ENCODE data around the gene ADAMTS19.
"Not testable (repeated sequence)": the region's sequence is repeated elsewhere in the genome, so short reads cannot be mapped to it uniquely, and the experiment has no call there.

The ADAMTS19 gene

DNA sequence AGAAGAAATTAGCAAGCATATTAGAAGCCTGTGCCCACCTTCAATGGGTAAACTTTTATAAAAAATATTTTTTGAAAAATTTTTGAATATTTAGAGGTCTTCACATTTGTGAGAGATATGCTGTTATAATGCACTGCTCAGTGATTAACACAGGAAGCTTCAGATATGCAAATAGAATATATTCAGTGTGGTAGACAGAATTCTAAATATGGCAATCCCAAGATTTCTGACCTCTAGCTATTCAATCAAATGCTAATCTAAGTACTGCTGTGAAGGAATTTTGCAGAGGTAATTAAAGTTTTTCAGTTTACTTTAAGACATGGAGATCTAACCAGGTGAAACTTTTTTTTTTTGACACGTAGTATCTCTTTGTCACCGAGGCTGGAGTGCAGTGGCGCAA, 103.5 kb downstream of the ADAMTS19 start:
- ATAC-seq (ENCODE audit: low read depth) (no peak), DNase-seq (ENCODE audit: low spot score) (no peak)
- TF ChIP-seq, protein P1, sequence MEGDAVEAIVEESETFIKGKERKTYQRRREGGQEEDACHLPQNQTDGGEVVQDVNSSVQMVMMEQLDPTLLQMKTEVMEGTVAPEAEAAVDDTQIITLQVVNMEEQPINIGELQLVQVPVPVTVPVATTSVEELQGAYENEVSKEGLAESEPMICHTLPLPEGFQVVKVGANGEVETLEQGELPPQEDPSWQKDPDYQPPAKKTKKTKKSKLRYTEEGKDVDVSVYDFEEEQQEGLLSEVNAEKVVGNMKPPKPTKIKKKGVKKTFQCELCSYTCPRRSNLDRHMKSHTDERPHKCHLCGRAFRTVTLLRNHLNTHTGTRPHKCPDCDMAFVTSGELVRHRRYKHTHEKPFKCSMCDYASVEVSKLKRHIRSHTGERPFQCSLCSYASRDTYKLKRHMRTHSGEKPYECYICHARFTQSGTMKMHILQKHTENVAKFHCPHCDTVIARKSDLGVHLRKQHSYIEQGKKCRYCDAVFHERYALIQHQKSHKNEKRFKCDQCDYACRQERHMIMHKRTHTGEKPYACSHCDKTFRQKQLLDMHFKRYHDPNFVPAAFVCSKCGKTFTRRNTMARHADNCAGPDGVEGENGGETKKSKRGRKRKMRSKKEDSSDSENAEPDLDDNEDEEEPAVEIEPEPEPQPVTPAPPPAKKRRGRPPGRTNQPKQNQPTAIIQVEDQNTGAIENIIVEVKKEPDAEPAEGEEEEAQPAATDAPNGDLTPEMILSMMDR (IDR thresholded peaks at IDR 0.05; ENCODE audit: poor library complexity, severe bottlenecking): no peak
- no peaks in the 10 kb centered on the region for H3K36me3 ChIP-seq (ENCODE audit: low read depth)
- no peak overlapping the region for H3K4me3 ChIP-seq (ENCODE audit: severe bottlenecking)
- H3K27me3 ChIP-seq (ENCODE audit: insufficient read depth, poor library complexity, severe bottlenecking): no peaks in the 10 kb centered on the region
- no peaks in the 10 kb centered on the region for H3K9me3 ChIP-seq (ENCODE audit: severe bottlenecking)
- H3K27ac ChIP-seq (ENCODE audit: poor library complexity, severe bottlenecking): no peak overlapping the region
- H3K4me1 ChIP-seq (ENCODE audit: insufficient read depth, poor library complexity, severe bottlenecking): no peaks in the 10 kb centered on the region

DNA sequence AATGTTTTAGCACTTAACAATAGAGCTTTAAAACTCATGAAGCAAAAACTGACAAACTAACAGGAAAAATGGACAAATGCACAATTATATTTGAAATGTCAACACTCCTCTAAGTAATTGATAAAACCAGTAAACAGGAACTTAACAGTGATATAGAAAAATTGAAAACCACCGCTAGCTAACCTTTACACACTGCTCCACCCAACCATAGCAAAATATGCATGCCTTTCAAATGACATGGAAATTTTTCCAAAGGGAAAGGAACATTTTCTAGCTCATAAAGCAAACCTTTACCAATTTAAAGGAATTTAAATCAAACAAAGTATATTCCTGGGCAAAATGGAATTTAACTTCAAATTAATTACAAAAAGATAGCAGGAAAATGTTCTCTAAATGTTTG, 109.2 kb downstream of the ADAMTS19 start:
- Histone ChIP-seq H3K36me3 (ENCODE audit: low read depth) (no peaks in the 10 kb centered on the region), H3K9me3 (ENCODE audit: severe bottlenecking) (no peaks in the 10 kb centered on the region), H3K27ac (ENCODE audit: poor library complexity, severe bottlenecking) (no peak overlapping the region), H3K4me3 (ENCODE audit: severe bottlenecking) (no peak overlapping the region), H3K27me3 (ENCODE audit: insufficient read depth, poor library complexity, severe bottlenecking) (peaks cover 11% of the 10 kb centered on the region), H3K4me1 (ENCODE audit: insufficient read depth, poor library complexity, severe bottlenecking) (no peaks in the 10 kb centered on the region)
- DNase-seq (ENCODE audit: low spot score): no peak
- no peak for ATAC-seq (ENCODE audit: low read depth)
- TF ChIP-seq, protein P1 (IDR thresholded peaks at IDR 0.05; ENCODE audit: poor library complexity, severe bottlenecking): no peak

DNA sequence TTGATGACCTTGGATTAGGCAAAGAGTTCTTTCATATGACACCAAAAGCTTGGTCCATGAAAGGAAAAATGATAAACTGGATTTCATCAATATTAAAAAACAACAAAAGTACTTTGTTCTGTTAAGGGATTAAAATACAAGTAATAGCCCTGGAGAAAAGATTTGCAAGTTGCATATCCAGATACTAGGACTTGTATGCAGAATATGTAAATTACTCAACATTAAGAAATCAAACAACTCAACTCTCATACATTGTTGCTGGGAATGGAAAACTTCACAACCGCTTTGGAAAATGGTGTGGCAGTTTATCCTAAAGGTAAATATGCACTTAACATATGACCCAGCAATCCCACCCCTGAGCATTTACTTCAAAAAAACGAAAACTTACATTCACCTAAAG, 112.0 kb downstream of the ADAMTS19 start:
- ATAC-seq (ENCODE audit: low read depth): no peak
- no peaks in the 10 kb centered on the region for H3K36me3 ChIP-seq (ENCODE audit: low read depth)
- DNase-seq (ENCODE audit: low spot score): no peak
- H3K27ac ChIP-seq (ENCODE audit: poor library complexity, severe bottlenecking): no peak overlapping the region
- H3K27me3 ChIP-seq (ENCODE audit: insufficient read depth, poor library complexity, severe bottlenecking): peaks cover 11% of the 10 kb centered on the region
- no peaks in the 10 kb centered on the region for H3K9me3 ChIP-seq (ENCODE audit: severe bottlenecking)
- TF ChIP-seq, protein P1 (IDR thresholded peaks at IDR 0.05; ENCODE audit: poor library complexity, severe bottlenecking): no peak
- H3K4me3 ChIP-seq (ENCODE audit: severe bottlenecking): no peak overlapping the region
- no peaks in the 10 kb centered on the region for H3K4me1 ChIP-seq (ENCODE audit: insufficient read depth, poor library complexity, severe bottlenecking)

DNA sequence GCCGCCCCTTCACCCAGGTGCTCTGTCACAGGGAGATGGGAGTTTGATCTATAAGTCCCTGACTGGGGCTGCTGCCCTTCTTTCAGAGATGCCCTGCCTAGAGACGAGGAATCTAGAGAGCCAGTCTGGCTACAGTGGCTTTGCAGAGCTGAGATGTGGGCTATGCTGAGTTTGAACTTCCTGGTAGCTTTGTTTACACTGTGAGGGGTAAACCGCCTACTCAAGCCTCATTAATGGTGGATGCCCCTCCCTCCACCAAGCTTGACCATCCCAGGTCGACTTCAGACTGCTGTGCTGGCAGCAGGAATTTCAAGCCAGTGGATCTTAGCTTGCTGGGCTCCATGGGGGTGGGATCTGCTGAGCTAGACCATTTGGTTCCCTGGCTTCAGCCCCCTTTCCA, 124.4 kb downstream of the ADAMTS19 start:
- H3K27ac ChIP-seq (ENCODE audit: poor library complexity, severe bottlenecking); DNase-seq (ENCODE audit: low spot score); H3K36me3 ChIP-seq (ENCODE audit: low read depth); H3K27me3 ChIP-seq (ENCODE audit: insufficient read depth, poor library complexity, severe bottlenecking); H3K4me1 ChIP-seq (ENCODE audit: insufficient read depth, poor library complexity, severe bottlenecking); H3K9me3 ChIP-seq (ENCODE audit: severe bottlenecking); H3K4me3 ChIP-seq (ENCODE audit: severe bottlenecking); ATAC-seq (ENCODE audit: low read depth): not testable (repeated sequence)

DNA sequence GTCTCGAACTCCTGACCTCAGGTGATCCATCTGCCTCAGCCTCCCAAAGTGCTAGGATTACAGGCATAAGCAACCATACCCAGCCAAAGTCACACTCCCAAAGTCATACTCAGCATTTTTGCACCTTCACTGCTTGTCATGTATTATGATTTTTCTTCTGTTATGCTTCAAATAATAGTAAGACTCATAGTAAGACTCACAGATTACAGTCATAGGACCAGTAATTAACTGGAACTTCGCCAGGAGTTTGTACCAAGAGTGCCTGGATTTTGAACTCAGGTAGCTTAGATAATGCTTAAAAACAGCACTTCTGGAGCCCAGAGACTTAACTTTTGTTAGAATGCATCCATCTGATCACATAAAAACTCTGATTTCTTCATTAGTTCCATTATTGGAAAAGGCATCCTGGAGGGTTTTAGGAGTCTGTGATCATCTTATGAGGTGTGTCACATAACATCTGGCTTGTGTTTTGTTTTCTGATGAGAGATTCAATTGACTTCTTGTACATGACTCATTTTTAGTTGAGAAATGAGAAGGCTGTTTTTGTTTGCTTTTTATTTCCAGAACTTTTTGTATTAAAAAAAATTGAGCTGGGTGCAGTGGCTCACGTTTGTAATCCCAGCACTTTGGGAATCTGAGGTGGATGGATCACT, 131.5 kb downstream of the ADAMTS19 start:
- TF ChIP-seq, protein P1 (IDR thresholded peaks at IDR 0.05; ENCODE audit: poor library complexity, severe bottlenecking): no peak
- peak; percentile 51; the same call in 2 of the 3 replicates for ATAC-seq (ENCODE audit: low read depth)
- Histone ChIP-seq H3K4me3 (ENCODE audit: severe bottlenecking) (no peak overlapping the region), H3K27ac (ENCODE audit: poor library complexity, severe bottlenecking) (no peak overlapping the region), H3K9me3 (ENCODE audit: severe bottlenecking) (no peaks in the 10 kb centered on the region), H3K27me3 (ENCODE audit: insufficient read depth, poor library complexity, severe bottlenecking) (peaks cover 3% of the 10 kb centered on the region), H3K36me3 (ENCODE audit: low read depth) (no peaks in the 10 kb centered on the region), H3K4me1 (ENCODE audit: insufficient read depth, poor library complexity, severe bottlenecking) (no peaks in the 10 kb centered on the region)
- DNase-seq (ENCODE audit: low spot score): no peak

Measured in RWPE2 (cell line).